HG03095 (cell line): ENCODE data around the gene PPP2R3A.
"Not testable (repeated sequence)": the region's sequence is repeated elsewhere in the genome, so short reads cannot be mapped to it uniquely, and the experiment has no call there.

Source experiments
- ATAC-seq: cut with Tn5 transposase; IDR thresholded peaks from one replicate; pipeline ENCODE4 v1.9.1; 2021; ENCODE audit warnings: moderate library complexity; ENCODE audit not compliant: unreplicated experiment

The PPP2R3A gene

GRCh38 chr3:136083641-136084382 is 118.3 kb downstream of the PPP2R3A start:
- not testable (repeated sequence) for ATAC-seq

GRCh38 chr3:136085067-136085466 is 119.5 kb downstream of the PPP2R3A start:
- ATAC-seq, result not testable (repeated sequence)

DNA sequence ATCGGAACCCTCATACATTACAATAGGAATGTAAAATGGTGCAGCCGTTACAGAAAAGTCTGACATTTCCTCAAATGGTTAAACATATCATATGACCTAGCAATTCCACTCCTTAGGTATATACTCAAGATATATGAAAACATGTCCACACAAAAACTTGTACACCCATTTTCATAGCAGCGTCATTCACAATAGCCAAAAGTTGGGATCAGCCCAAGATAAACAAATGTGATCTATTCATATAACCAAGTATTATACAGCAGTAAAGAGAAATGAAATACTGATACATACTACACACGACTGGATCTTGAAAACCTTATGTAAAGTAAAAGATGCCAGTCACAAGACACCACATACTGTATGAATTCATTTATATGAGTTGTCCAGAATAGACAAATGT is 128.2 kb downstream of the PPP2R3A start:
- no peak for ATAC-seq

GRCh38 chr3:136105044-136105443 is 139.5 kb downstream of the PPP2R3A start:
- no peak for ATAC-seq

- ATAC-seq, result no peak
Observed at GRCh38 chr3:136106101-136106500, 140.6 kb downstream of the PPP2R3A start.

DNA sequence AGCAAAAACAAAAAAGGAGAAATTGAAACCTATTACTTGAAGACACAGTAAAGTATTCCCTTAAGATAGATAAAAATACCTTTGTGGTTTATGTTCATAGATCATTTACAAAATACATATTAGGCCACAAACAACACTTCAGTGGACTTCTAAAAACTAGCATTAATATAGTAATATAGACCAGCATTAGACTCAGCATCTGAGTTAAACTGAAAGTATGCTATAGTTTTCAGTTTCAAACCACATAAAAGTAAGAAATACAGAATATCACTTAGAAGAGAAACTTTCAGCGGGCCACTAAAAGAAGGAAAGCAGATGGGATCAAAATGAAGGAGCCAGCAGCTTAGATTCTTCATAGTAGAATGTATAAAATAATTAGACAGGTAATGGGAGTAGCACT is 144.0 kb downstream of the PPP2R3A start:
- peak; percentile 92 for ATAC-seq

GRCh38 chr3:136110481-136110880 is 145.0 kb downstream of the PPP2R3A start:
- ATAC-seq, result no peak

DNA sequence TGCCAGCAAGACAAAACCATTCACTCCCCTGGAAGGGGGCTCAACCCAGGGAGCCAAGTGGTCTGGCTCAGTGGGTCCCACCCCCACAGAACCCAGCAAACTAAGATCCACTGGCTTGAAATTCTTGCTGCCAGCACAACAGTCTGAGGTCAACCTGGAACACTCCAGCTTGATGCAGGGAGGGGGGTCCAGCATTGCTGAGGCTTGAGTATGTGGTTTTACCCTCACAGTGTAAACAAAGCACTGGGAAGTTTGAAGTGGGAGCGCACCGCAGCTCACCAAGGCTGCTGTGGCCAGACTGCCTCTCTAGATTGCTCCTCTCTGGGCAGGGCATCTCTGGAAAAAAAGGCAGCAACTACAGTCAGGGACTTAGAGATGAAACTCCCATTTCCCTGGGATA is 148.9 kb downstream of the PPP2R3A start:
- no peak for ATAC-seq

- ATAC-seq, result not testable (repeated sequence)
Observed at GRCh38 chr3:136119332-136119731, 153.8 kb downstream of the PPP2R3A start.

GRCh38 chr3:136119783-136120182 is 154.3 kb downstream of the PPP2R3A start:
- ATAC-seq, result not testable (repeated sequence)

- ATAC-seq, result peak; percentile 72
Observed at GRCh38 chr3:136120373-136121348, 155.1 kb downstream of the PPP2R3A start.

DNA sequence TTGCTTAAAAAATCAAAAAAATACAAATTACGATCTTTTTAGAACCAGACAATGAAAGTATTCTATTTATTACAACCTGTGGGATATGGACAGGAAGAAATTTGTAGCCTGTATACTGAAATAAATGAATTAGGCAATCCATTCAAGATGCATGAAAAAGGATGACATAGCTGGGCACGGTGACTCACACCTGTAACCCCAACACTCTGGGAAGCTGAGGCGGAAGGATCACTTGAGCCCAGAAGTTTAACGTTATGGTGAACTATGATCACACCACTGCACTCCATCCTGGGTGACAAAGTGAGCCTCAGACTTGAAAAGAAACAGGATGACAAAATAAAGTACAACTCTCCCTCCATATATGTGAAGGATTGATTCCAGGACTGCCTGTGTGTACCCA is 156.5 kb downstream of the PPP2R3A start:
- no peak for ATAC-seq

DNA sequence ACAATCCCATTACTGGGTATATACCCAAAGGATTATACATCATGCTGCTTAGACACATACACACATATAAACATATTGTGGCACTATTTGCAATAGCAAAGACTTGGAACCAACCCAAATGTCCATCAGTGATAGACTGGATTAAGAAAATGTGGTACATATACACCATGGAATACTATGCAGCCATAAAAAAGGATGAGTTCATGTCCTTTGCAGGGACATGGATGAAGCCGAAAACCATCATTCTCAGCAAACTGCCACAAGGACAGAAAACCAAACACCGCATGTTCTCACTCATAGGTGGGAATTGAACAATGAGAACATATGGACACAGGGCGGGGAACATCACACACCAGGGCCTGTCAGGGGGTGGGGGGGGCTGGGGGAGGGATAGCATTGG is 166.1 kb downstream of the PPP2R3A start:
- not testable (repeated sequence) for ATAC-seq

- ATAC-seq, result no peak
Observed at GRCh38 chr3:136134091-136134490, 168.6 kb downstream of the PPP2R3A start.

GRCh38 chr3:136135039-136135802 is 169.7 kb downstream of the PPP2R3A start:
- no peak for ATAC-seq

- ATAC-seq, result no peak
Observed at GRCh38 chr3:136136454-136136853, 170.9 kb downstream of the PPP2R3A start.

- no peak for ATAC-seq
Observed at GRCh38 chr3:136141291-136141785, 175.8 kb downstream of the PPP2R3A start.

- no peak for ATAC-seq
Observed at GRCh38 chr3:136141891-136142290, 176.4 kb downstream of the PPP2R3A start.

- no peak for ATAC-seq
Observed at GRCh38 chr3:136142592-136142991, 177.1 kb downstream of the PPP2R3A start.

DNA sequence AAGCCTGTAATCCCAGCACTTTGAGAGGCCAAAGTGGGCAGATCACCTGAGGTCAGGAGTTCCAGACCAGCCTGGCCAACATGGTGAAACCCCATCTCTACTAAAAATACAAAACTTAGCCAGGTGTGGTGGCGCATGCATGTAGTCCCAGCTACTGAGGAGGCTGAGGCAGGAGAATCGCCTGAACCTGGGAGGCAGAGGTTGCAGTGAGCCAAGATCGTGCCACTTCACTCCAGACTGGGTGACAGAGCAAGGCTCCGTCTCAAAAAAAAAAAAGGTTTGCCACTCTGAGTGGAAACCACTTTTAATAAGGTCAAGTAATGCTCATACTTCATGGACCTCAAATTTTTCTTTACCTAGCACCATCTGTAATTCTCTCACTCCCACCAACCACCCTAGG is 178.9 kb downstream of the PPP2R3A start:
- ATAC-seq, result not testable (repeated sequence)
